Iris pigment epithelial cell (primary cell): ENCODE results near the gene CANT1.

Experiments
- DNase-seq: peaks from one replicate; pipeline ENCODE4 v3.0.0-alpha.2; 2011; ENCODE audit warnings: low read depth

Gene CANT1

GRCh38 chr17:79007504-79008381, 1.8 kb downstream of the CANT1 start:
- no peak for DNase-seq

DNA sequence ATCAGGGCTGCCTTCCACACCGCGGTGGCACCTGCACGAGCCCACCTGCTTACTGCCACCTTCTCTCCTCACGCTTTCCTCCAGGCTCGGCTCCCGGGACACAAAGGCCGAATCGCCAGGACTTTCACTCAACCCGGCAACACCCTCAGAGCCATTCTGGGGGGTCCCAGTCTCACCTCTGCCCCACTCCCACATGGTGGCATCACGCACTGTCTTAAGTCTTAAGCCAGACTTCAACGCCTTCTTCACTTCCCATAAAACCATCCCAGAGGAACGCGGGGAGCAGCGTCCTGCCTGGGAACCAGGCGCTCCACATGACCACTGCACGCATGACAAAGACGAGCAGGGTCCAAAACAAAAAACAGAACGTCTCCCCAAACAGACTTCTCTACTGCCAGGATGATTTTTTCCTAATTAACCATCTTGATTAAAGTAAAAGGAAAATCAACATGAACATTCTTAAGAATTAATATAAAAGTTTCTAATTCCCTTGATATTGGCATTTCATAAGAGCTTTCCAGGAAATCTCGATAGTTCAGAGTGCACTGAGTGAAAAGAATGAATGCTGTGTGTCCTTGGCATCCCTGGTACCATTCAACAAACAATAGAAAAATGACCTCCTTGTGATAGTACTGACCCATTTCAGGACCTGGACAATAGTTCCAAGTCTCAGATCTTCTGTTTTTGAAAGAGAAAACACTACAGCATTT, 2.6 kb downstream of the CANT1 start:
- no peak for DNase-seq

GRCh38 chr17:79006046-79006445, 3.5 kb downstream of the CANT1 start:
- no peak for DNase-seq

DNA sequence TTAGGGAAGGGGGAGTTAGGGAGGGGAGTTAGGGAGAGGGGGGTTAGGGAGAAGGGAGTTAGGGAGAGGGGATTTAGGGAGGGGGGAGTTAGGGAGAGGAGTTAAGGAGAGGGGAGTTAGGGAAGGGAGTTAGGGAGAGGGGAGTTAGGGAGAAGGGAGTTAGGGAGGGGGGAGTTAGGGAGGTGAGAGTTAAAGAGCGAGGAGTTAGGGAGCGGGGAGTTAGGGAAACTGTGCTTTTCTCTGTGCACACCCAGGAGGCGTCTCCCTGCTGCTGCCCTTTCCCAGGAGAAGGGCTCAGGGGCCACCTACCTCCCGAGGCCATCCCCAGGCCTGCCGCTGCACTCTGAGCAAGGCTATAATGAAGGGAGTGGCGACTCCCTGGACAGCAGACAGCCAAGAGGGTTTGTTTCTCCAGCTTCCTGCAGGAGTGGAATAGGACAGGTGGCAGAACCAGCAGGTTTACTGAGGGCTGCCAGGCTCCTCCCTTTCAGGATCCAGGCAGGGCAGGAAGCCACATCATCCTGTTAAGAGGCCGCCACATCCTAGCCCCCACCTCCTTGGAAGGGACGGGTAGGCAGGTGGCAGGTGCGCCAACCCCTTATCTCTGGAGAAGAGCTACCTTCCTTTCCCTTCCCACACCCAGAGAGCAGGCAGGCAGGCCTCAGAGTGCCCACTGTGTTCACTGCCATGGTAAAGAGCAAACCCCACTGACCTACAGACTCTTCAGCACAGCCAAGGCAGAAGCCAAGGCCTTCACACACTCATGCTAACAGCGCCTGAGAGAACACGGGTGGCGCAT, 4.3 kb downstream of the CANT1 start:
- no peak for DNase-seq

DNA sequence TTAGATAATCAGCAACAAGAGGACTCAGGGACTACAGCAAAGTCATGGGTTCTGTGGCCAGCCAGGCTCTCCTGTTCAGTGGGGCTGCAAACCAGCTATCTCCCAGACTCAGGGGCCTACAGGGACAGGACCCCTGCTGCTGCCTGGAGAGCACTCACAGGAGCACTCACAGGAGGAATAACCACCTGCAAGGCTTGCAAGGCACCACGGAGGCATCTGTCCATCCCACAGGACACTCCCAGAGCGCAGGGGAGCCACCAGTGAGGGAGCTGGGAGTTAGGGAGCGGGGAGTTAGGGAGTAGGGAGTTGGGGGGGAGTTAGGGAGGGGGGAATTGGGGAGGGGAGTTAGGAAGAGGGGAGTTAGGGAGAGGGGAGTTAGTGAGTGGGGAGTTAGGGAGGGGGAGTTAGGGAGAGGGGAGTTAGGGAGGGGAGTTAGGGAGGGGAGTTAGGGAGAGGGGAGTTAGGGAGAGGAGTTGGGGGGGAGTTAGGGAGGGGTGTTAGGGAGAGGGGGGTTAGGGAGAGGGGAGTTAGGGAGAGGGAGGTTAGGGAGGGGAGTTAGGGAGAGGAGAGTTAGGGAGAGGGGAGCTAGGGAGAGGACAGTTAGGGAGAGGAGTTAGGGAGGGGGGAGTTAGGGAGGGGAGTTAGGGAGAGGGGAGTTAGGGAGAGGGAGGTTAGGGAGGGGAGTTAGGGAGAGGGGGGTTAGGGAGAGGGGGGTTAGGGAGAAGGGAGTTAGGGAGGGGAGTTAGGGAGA, 5.7 kb downstream of the CANT1 start:
- no peak for DNase-seq

DNA sequence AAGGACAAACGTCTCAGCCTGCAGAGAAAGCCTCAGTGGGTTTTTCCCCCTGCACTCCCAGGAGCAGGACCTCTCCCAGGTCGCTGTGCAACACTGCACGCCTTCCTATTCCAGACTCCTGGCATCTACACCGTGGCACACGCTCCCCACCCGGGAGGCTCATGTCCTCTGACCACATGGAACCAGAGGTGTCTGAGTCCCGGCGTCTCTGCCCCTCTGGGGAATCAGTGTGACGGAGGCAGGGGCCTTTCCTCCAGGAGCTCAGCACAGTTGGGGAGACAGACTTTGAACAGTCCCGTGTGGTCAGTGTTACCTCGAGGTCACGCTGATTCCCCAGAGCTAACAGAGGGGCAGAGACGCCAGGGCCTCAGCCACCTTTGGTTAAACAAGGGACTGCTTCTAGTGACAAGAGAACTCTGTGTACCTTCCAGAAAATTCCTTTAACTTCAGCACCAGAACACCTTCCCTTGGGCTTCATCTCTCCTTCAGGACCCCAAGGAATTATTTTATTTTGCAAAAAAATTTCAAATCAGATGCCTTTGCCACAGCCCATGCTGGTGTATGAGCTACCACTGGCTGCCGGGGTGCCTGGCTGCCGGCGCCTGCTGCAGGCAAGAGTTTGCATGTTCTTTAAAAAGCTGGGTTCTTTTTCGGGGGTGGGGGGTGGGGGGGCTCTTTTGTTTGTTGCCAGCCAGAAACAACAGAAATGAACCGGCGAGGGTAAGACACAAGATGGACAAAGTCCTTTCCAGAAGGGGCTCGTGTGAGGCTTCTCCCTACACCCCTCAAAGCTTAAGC, 6.6 kb downstream of the CANT1 start:
- no peak for DNase-seq

DNA sequence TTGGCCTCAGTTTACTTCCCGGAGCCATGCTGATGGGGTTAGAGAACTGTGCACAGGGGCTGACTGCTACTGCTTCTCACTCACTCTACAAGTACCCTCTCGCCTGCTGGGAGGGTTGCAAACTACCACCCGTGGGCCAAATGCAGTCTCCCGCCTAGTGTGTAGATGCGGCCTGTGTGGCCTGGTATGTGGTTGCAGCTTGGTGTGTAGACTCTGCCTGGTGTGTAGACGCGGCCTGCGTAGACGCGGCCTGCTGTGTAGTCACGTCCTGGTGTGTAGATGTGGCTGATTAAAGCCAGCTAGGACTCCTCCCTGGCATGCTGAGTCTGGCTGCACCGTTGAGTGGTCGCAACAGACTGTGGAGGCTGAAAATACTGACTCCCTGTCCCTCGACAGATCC, 7.3 kb downstream of the CANT1 start:
- DNase-seq, result no peak

- DNase-seq, result no peak
Measured at GRCh38 chr17:79001190-79002020, 8.2 kb downstream of the CANT1 start.

DNA sequence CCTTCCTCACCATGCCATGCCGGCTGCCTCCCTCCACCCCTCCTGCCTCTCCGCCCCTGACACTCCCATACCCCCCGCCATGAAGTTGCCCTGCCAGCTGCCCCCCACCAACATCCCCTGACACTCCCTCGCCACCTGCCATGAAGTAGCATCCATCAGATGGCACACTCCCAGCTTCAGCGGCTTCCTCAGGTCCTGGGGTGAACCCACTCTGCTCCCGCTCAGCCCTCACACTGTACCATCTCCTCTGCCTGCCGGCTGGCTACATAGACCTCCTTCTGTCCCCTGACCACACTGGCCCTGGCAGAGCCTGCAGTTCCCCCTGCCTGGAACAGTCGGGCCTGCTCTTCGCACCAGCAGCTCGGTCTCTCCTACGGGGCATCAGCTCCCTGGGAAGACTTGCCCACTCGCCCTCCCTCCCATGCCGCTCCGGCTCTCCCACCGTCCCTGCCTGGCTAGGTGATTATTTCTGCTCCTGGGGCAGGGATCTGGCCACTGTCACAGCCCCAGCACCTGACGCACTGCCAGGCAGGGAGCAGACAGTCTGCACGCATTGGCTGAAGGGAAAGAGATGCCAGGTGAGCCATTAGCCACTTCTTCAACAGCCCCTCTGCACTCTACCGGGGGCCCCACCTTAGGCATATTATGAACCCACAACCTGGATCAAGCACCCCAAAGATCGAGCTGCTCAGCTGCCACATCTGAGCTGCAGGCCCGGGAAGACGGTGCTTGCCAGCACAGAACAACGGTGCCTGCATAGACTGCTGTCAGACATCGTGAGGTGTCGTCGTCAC, 9.0 kb downstream of the CANT1 start:
- no peak for DNase-seq

DNA sequence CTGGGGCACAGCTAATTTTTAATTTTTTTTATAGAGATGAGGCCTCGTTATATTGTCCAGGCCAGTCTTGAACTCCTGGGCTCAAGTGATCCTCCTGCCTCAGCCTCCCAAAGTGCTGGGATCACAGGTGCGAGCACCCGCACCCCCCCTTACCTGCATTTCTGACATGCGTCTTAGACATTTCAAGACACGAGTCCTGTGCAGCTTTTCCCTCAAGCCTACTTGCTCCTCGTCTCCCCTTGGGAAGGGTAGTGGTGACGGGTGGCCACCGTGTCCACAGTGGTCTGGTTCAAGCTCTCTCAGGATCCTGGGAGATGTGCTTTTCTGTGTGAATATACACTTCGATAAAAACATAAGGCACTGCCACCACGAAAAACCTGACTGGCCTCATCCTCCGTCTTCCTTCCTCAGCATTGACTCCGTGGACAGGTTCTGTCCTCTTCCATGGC, 9.6 kb downstream of the CANT1 start:
- no peak for DNase-seq

GRCh38 chr17:78999056-78999768, 10.4 kb downstream of the CANT1 start:
- no peak for DNase-seq

- DNase-seq, result no peak
Measured at GRCh38 chr17:78998311-78999055, 11.1 kb downstream of the CANT1 start.

DNA sequence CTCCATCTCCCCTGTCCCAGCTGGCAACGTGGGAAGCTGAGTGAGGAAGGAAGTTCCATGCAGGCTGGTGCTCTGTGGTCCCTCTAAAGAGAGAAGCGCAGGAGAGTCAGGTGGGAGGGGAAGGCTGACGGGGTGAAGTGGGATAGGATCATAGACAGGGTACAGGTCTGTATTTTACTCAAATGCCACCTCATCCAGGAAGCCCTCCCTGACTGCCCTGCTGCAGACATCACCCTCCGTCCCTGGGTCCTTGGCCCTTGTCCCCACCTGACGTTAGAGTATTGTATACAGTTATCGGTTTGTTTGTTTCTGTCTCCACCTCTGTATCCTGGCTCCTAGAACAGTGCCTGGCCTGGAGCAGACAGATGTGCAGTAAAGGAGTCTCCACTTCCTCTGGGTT, 11.7 kb downstream of the CANT1 start:
- DNase-seq, result no peak

DNA sequence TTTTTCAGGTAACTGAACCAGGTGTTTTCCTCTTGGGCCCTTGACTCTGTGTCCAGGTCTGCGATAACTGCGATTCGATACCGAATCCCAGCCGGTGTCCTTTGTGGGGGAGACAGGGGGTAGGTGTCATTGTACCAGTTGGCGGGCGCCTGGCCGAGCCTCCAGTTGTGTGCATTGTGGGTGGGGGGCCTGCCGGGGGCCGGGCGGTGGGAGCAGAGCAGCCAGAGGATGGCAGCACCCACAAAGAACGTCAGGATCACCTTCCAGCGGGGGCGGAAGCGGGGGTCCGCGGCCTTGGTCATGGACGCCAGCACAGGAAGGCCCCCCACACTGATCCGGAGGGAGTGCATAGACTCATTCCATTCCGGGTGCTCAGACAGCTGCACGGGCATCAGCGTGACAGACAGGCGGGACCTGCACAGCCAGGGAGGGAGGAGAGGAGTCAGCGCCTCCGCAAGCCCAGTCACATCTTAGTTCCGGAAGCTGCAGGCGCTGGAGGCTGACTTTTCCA, 12.3 kb downstream of the CANT1 start:
- DNase-seq, result no peak

- DNase-seq, result no peak
Measured at GRCh38 chr17:78996781-78997201, 12.8 kb downstream of the CANT1 start.

DNA sequence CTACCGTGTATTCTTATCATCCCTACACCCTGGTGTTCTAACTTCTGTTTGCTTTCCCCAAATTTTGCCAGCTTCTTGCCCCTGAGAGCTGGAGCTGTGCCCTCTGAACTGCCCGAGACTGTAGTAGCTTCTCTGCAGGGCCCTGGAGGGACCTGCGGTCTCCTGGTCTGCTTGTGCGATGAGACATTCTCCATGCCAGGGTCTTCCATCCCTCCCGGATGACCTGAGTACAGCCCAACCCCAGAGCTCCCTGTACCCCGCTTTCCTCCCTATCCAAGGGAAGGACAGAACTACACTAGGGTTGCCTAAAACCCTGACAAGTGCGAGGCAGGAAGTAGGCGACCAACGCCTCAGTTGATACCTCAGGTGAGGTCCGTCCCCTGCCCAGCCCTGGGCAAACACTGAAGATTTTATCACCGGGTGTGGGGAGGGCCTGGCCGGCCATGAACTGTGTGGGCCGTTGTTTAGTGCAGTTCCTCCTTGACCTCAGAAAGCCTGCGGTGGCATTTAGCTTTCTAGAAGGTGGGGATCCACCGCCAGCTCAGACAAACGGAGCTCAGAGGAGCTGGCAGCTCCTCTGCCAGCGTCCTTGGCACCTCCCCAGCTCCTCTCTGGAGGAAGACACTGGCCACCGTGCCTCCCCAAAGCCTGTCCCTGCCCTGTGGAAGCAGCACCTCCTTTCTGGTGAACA, 13.7 kb downstream of the CANT1 start:
- no peak for DNase-seq
